HUES6 (cell line): ENCODE measurements around the gene PIEZO1.

Experiments used
- H3K27ac ChIP-seq: 2 replicates; pipeline ENCODE4 v1.7.0; 2013; ENCODE audit warnings: low read depth, mild to moderate bottlenecking, low read length, inconsistent platforms
- H3K27me3 ChIP-seq: 2 replicates; pipeline ENCODE4 v1.6.1; 2013; ENCODE audit warnings: low read length; ENCODE audit not compliant: control insufficient read depth, insufficient read depth
- H3K36me3 ChIP-seq: 2 replicates; pipeline ENCODE4 v1.6.1; 2013; ENCODE audit warnings: low read length; ENCODE audit not compliant: control insufficient read depth, insufficient read depth
- H3K4me1 ChIP-seq: 2 replicates; pipeline ENCODE4 v1.6.1; 2013; ENCODE audit warnings: low read length; ENCODE audit not compliant: control insufficient read depth, insufficient read depth
- H3K4me3 ChIP-seq: 2 replicates; pipeline ENCODE4 v1.5.1; 2013; ENCODE audit warnings: low read depth, low read length
- H3K9ac ChIP-seq: one replicate; pipeline ENCODE4 v1.6.1; 2013; ENCODE audit warnings: mild to moderate bottlenecking, low read length
- H3K9me3 ChIP-seq: 2 replicates; pipeline ENCODE4 v1.6.1; 2013; ENCODE audit warnings: low read depth, low read length; ENCODE audit not compliant: control insufficient read depth, insufficient read depth

The PIEZO1 gene

DNA sequence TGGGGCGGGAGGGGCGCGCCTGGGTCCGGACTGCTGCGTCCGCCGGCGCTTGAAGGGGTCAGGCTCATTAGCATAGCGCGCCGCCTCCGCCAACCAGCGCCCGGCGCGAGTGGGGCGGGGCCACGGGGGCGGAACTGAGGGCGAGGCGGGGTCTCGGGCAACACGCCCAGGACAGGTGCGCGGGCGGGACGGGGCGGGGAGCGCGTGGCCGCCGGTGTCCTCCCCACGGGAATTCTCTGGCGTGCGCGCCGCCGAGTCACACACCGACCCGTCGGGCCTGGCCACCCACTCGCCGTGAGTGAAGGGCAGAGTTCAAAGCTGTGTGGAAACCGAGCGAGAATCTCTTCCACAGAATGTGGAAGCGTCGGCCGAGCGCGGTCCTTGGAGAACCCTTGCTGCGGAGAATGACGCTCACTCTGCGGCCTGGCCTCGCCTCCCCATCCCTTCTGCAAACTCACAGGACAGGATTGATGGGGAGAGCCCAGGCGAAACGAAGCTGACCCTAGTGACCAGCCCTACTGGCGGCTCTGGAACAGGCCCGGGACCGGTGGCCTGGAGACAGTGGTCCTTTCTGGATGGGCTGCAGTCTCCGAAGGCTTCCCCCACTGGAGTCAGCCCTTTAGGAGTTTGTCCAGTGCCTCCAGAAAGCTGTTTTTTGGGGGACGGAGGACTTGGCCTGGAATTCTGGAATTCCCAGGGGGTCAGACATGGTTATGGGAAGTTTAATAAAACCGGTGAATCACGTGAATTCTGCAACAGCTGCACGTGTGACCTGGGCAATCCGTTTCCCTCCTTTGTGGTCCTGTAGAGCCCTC lies 98.4 kb downstream of the PIEZO1 start, which contains the start of gene SNAI3:
TSS of gene SNAI3 (minus strand) at position 69 of the 815 bp plus-strand sequence. CDS start 101 bp downstream, outside the sequence.
- Histone ChIP-seq H3K9me3 (no peaks in the 10 kb centered on the region), H3K27ac (no peak within 1 kb of the TSS), H3K4me1 (peaks cover 19% of the 10 kb centered on the region), H3K4me3 (peak within 1 kb of the TSS; percentile 59), H3K9ac (peak within 1 kb of the TSS; percentile 25), H3K36me3 (no peaks in the 10 kb centered on the region), H3K27me3 (peaks cover 69% of the 10 kb centered on the region)

DNA sequence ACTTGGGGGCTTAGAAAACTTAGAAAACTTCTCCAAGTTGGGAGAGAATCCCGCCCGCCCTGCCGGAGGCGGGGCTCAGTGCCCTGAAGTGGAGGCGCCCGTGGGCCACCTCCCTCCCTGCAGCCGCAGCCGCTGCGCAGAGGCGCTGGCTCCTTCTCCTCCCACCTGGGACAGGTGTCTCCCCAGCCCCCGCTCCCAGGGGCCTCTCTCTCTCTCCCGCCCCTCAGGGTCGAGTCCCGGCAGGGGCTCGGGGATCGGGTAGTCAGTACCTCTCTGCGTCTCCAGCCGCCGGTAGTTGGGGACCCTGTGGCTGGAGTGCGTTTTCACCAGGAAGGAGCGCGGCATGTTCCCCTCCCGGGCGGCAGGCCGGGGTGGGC lies 99.0 kb downstream of the PIEZO1 start:
- H3K9ac ChIP-seq, result peak overlapping the region; percentile 23
- peaks cover 68% of the 10 kb centered on the region for H3K27me3 ChIP-seq
- peaks cover 22% of the 10 kb centered on the region for H3K4me1 ChIP-seq
- peak overlapping the region; percentile 59 for H3K4me3 ChIP-seq
- no peaks in the 10 kb centered on the region for H3K9me3 ChIP-seq
- H3K27ac ChIP-seq, result no peak overlapping the region
- no peaks in the 10 kb centered on the region for H3K36me3 ChIP-seq

GRCh38 chr16:88685156-88686061 lies 99.6 kb downstream of the PIEZO1 start:
- no peak overlapping the region for H3K27ac ChIP-seq
- peak overlapping the region; percentile 59 for H3K4me3 ChIP-seq
- H3K9me3 ChIP-seq, result no peaks in the 10 kb centered on the region
- H3K4me1 ChIP-seq, result peaks cover 22% of the 10 kb centered on the region
- H3K36me3 ChIP-seq, result no peaks in the 10 kb centered on the region
- peak overlapping the region; percentile 25 for H3K9ac ChIP-seq
- H3K27me3 ChIP-seq, result peaks cover 62% of the 10 kb centered on the region

DNA sequence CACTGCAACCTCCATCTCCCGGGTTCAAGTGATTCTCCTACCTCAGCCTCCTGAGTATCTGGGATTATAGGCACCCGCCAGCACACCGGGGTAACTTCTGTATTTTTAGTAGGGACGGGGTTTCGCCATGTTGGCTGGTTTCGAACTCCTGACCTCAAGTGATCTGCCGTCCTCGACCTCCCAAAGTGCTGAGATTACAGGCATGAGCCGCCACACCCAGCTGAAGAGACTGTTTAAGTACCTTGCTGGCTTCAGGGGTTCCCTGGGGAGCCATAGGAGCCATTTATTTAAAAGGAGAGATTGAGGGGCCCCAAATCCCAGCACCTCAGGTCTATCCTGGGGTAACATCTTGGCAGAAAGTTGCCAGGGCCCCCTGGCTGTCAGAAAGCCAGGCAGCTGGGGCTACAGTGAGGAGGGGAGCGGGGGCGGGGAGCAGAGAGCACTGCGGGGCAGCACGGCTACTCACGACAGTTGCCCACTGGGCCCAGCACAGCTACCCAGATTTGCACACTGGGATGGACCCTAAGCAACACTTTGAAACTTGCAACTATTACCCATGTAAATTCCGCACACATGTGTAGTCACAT lies 100.4 kb downstream of the PIEZO1 start:
- Histone ChIP-seq H3K27me3 (peaks cover 59% of the 10 kb centered on the region), H3K9ac (no peak overlapping the region), H3K4me1 (peaks cover 22% of the 10 kb centered on the region), H3K4me3 (peak overlapping the region; percentile 59; the same call in 1 of the 2 replicates), H3K9me3 (no peaks in the 10 kb centered on the region), H3K36me3 (no peaks in the 10 kb centered on the region), H3K27ac (no peak overlapping the region)

DNA sequence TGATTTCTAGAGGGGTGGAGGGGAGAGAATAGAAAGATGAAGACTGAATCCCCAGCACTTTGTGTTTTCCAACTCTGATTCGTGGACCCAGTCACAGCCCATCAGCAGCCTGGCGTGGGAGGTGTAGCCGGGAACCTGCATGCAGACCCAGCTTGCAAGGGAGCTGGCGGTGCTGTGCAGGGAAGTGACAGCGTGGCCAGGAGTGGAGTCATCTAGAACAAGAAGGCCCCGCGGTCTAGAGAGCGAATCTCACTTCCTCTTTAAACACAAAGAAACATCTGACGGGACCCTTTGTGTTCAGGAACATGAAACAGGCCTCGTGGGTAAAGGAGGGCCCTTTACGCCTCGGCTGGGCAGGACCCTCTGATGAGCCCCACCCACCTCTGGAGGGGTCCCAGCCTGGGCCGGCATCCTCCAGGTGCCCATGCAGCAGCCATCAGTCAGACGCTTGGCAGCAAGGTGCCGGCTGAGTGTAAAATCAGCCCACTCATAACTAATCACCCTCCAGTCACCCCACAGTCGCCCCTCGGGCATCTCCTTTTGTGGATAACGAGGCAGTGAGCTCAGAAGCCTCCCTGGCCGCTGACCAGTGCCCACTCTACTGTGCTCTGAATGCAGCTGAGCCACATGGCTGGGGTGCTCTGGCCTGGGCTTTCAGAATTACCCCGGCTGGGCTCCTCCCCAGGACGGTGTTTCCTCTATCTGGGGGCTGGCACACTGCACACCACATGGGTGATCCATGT lies 103.1 kb downstream of the PIEZO1 start:
- Histone ChIP-seq H3K9ac (no peak overlapping the region), H3K4me3 (no peak overlapping the region), H3K36me3 (no peaks in the 10 kb centered on the region), H3K27ac (no peak overlapping the region), H3K4me1 (peaks cover 13% of the 10 kb centered on the region), H3K27me3 (peaks cover 32% of the 10 kb centered on the region), H3K9me3 (no peaks in the 10 kb centered on the region)

GRCh38 chr16:88681084-88681680 lies 103.8 kb downstream of the PIEZO1 start:
- H3K9me3 ChIP-seq, result no peaks in the 10 kb centered on the region
- no peak overlapping the region for H3K9ac ChIP-seq
- H3K27ac ChIP-seq, result no peak overlapping the region
- H3K36me3 ChIP-seq, result no peaks in the 10 kb centered on the region
- H3K27me3 ChIP-seq, result peaks cover 27% of the 10 kb centered on the region
- peaks cover 13% of the 10 kb centered on the region for H3K4me1 ChIP-seq
- H3K4me3 ChIP-seq, result no peak overlapping the region

GRCh38 chr16:88680554-88681083 lies 104.4 kb downstream of the PIEZO1 start:
- no peak overlapping the region for H3K4me3 ChIP-seq

DNA sequence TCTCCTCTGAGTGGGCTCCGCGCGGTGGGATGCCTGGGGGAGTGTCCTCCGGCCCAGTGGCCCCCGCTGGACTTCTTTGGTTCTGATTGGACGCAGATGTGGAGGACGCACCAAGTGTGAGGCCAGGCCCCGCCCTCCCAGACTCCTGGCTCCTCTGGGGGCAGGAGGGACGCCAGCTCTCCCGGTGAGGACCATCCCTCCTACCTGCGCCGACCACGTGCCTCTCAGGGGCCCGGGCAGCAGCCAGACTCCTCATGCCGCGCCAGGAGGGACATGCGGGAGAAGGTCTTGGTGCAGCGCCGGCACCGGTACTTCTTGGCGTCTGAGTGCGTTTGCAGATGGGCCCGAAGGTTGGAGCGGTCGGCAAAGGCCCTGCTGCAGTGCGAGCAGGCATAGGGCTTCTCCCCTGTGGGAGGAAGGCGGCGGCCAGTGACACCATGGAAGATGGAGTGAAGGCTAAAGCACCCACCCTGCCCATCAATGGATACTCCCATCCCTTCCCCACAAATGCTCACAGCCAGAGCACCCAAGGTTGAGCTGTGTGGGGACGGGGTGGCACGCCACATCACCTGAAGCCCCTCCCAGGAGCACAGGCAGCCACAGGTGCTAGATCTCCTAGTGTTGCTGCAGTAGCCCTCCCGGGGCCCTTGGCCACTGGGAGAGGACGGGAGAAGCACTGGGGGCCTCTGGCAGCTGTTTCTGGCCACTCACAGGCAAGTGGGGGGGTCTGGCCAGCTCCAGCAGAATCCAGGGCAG lies 106.6 kb downstream of the PIEZO1 start:
- Histone ChIP-seq H3K27me3 (peaks cover under 1% of the 10 kb centered on the region; the same call in 1 of the 2 replicates), H3K36me3 (peaks cover 11% of the 10 kb centered on the region; the same call in 1 of the 2 replicates), H3K27ac (no peak overlapping the region), H3K9me3 (no peaks in the 10 kb centered on the region), H3K4me3 (no peak overlapping the region), H3K9ac (no peak overlapping the region), H3K4me1 (peaks cover 5% of the 10 kb centered on the region; the same call in 1 of the 2 replicates)

More at GRCh38 chr16:88680554-88681083, 104.4 kb downstream of the PIEZO1 start:
- no peak overlapping the region for H3K9ac ChIP-seq
- H3K36me3 ChIP-seq, result 0 out of 2 replicates have a peak, but pooled peaks cover 2% of the 10 kb centered on the region
- no peaks in the 10 kb centered on the region for H3K9me3 ChIP-seq
- H3K4me1 ChIP-seq, result peaks cover 13% of the 10 kb centered on the region
- H3K27ac ChIP-seq, result no peak overlapping the region
- H3K27me3 ChIP-seq, result peaks cover 22% of the 10 kb centered on the region

DNA sequence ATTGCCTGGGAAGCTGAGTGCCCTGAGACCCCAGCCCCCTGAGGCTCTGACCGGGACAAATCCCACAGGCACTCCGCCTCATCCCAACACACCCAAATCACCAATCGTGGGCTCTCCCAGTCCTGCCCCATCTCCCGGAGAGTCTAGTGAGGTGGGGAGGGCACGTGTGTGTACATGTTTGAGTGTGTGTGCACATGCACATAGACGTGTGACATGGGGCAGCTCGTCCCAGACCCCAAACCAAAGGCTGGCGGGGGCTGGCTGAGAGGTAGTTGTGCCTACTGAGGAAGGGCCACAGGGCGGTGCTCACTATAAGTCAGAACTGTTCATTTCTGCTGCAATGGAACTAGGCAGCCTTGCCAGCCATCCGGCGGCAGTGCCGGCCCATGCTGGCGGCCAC lies 107.3 kb downstream of the PIEZO1 start:
- no peak overlapping the region for H3K27ac ChIP-seq
- no peak overlapping the region for H3K4me3 ChIP-seq
- peaks cover 11% of the 10 kb centered on the region; the same call in 1 of the 2 replicates for H3K36me3 ChIP-seq
- H3K9me3 ChIP-seq, result no peaks in the 10 kb centered on the region
- no peak overlapping the region for H3K9ac ChIP-seq
- H3K4me1 ChIP-seq, result peaks cover 5% of the 10 kb centered on the region; the same call in 1 of the 2 replicates
- H3K27me3 ChIP-seq, result no peaks in the 10 kb centered on the region; the same call in 1 of the 2 replicates
